GM21576 (cell line): ENCODE data around the gene HOXB5.

ENCODE experiments used
- ATAC-seq: cut with Tn5 transposase; IDR thresholded peaks from one replicate; pipeline ENCODE4 v1.9.1; 2021; ENCODE audit warnings: mild to moderate bottlenecking, moderate library complexity; ENCODE audit not compliant: unreplicated experiment

HOXB5 gene

DNA sequence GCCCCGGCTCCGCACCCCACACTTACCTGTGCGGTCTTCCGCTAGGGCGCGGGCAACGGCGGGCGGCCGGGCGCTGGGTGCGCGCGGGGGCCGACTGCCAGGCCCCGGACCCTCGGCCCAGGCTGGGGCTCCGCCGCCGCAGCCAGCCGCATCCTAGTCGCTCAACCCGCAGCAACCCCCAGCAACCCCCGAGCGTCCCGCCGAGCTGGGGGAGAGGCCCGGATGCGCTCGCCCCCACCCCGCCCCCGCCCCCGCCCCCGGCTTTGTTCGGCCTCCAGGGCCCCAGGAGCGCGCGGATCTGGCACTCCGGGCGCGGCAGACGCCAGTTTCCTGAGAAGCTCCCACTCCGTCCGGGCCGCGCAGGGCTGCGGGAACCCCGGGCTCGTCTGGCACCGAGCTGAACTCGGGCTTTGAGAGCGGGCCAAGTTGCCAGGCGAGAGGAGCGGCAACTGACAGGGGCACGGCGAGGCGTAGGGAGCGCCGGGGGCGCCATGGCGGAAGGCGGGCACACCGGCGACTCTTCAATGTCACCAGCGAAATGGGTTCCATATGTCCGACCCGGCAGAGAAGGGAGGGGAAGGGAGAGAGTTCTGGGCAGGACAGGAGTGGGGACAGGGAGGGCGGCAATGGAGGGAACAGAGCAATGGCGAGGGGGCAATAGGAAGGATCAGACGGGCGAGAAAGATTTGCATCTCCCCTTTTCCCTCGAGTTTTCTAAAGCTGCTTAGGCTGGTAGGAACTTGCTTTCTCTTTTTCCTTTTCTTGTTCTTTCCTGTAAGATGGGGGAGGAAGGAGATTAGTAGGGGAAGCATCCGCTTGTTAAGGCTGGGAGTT, 29.2 kb downstream of the HOXB5 start:
- no peak for ATAC-seq

- ATAC-seq = no peak
These were observed 29.8 kb downstream of the HOXB5 start for GRCh38 chr17:48563867-48564187.

GRCh38 chr17:48563385-48563838, 30.2 kb downstream of the HOXB5 start:
- no peak for ATAC-seq

DNA sequence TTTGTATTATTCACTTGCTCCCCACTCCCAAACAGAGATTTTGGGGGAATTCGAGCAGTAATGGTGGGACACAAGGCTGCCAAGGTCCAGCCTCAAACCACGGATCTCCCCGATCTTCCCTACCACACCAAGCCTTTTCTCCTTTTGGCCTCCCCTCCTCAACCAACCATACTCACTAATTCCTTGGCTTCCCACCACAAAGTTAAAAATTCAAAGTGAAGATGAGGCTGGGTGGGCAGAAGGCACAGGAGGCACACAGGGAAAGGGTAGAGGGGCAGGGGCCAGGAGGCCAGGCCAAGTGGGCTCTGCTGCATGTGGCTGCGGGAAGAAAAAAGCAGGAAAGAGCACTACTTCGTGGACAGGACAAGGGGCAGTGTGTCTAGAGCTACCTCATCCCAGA, 30.6 kb downstream of the HOXB5 start:
- ATAC-seq = no peak

DNA sequence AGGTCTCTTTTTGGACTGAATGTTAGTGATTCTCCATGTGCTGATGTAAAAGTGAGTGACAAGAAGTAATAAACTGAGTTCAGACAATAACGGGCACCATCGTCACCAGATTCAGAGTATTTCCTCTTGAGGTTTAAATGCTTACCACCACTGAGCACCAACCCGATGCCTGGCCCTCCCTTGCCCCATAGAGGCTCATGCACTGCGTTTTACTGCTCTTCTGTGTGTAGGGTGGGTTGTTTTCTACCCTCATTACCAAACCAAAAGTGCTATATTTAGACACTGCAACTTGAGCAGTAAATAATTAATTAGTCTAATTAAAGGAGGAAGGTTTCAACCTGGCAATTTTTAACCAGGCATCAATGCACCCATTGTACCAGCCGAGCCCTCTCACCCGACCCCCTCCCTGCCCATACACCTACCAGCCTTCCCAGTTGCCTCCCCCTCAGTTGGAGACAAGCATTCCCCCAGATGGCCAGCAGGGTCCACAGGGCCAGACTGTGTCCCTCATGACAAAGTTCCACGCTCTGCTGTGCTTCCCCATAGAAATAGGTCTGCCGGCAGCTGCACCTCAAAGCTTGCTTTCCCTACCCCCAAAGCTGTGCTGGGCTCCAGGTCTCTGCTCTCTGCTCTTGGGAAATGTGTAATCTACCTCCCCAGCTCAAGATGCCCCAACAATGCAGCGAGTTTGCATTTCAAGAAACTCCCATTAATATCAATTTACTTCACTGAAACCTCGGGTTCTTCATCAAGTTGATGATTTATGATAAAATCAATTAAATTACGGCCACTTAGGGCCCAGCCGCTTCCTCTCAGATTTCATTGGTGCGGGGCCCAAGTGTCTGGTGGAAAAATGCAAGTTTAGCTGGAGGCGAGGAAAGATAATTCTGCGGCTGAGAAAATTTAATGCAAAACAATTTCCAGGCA, 31.4 kb downstream of the HOXB5 start:
- no peak for ATAC-seq

GRCh38 chr17:48559840-48560817, 33.5 kb downstream of the HOXB5 start:
- ATAC-seq = no peak

DNA sequence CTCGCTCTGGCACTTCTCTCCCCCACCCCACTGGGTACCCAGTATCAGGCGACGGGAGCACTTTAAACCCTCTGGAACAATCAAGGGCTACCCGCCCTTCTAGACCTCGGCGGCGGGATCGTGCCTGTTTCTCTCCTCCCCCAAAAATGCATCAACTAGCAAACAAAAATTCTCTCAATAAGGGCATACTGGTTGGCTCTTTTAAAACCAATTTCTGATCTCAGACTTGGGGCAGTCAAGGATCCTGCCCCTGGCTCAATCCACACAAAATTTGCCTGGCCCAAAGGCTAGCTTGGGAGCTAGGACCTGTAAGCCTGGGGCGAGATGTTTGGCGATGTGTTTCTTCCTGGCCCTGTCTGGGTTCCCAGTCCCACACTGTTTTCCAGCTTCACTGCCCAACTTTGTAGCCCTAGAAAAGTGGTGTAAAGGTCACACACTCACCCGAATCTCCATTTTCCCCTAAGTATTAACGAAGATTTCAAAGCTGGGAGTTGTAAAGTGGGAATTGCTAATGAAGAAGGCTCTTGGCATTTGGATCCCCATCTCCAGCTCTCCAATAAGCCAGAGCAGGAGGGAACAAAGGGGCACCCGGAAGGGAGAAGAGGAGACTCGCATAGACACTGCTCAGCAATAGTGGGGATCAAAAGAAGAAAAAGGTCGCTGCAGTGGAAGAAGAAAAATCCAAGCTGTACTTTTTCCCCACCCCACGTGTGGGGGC, 34.3 kb downstream of the HOXB5 start:
- ATAC-seq = no peak

GRCh38 chr17:48558831-48559121, 34.8 kb downstream of the HOXB5 start:
- ATAC-seq = no peak

- no peak for ATAC-seq
These were observed 35.3 kb downstream of the HOXB5 start for GRCh38 chr17:48558057-48558830.

DNA sequence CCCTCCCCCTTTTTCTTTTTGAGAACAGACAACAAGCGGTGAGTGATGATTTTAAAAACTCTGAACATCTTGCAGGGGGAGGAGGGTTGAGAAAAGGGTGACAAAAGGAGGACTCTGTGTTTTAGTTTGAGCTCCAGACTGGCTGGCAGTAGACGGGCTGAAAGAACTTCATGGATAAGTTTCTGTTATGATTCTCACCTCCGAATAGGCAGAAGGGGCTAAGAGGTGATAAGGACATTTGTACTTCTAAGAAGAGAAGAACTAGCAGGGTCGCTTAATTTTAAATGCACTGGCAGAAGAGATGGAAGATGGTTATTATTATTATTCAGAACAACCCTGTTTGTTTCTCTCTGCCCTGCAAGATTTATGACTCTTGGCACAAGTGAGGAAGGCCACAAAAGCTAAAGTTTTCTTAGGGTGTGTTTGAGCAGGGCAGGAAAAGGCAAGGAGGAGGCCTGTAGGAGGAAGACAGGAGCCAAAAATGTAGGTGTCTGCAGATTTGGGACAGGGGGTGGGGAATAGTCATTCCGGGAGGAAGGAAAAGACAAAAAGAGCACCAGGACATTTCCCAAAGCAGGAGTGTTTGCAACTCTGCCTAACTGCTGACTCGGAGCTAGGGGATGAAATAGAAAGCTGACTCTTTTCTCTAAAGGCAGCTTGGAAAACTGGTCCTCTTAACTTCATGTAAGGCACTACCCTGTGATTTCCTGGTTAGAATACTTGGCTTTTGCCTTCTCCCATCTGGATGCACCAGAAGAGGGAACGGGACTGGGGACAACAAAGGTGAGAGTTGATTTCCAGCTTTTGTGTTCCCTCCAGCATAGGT, 36.8 kb downstream of the HOXB5 start:
- no peak for ATAC-seq

- no peak for ATAC-seq
These were observed 37.4 kb downstream of the HOXB5 start for GRCh38 chr17:48556229-48556575.

GRCh38 chr17:48555258-48556228, 38.0 kb downstream of the HOXB5 start:
- ATAC-seq = no peak

GRCh38 chr17:48554412-48555257, 38.9 kb downstream of the HOXB5 start:
- ATAC-seq = no peak

DNA sequence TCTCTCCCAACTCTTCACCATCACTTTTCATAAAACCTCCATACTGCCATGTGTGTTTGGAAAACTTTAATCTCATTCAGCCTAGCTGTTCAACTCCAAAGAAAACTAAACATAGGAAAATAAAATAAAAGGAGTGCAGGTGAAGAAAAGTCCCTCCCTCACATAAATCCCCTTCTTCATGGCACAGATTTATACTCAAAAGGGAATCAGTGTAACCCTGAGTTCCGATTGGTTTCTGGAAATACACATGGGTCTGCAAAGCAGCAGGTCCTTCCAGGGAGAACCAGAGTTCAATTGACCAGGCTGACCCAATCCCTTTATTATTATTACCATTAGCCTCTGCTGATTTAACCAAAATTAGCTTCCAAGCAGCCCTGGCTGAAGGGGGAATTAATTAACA, 39.8 kb downstream of the HOXB5 start:
- ATAC-seq = no peak

DNA sequence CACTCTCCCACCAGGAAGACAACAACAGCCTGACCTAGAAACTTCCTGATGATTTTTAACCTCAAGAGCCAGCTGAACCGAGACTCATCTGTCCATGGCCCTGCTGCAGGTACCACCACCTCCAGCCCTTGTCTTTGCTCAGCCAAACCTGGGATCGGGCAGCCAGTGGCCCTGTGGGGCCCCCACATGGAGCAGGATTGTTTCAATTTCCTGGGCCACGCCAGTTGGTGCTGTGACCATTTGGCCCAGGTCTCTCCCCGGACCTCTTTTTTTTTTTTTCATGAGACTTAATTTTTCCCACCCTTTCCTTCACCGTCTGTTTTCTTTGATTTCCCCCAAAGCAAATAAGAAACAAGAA, 40.4 kb downstream of the HOXB5 start:
- no peak for ATAC-seq

DNA sequence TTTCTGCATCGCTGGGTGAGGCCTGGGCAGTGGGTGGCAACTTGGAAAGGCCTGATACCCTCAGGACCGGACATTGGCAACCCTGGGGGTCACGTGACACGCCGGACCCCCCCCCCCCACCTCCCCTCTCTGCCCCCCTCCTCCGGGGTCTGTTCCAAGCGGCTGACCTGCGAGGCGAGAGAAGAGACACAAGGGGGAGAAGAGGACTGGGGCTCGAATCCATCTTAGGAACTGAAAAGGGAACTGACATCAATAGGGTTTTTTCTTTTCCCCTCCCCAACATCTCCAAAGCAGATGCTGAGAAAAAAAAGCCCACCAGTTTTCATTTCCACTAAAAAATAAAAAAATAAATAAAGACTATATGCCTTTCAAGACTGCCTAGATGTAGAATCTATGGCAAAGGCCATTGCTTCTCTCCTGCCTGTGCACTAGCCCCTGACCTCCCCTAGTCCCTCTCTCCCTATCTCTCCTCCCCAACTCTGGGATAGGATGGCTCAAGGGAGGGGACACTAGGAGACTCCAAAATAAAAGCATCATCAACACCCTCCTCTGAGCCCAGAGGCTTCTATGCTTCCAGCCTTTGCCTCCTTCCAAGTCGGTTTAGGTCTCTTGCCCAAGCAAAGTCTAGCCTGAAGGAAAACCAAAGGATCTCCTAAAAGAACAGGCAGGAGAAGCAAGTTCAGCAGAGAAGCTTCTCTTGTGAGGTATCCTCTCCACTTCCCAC, 41.0 kb downstream of the HOXB5 start:
- ATAC-seq = no peak
